Measurements from ENCODE around the gene DDIT4L.
"Not testable (repeated sequence)": the region's sequence is repeated elsewhere in the genome, so short reads cannot be mapped to it uniquely, and the experiment has no call there.

The DDIT4L gene

GRCh38 chr4:100166297-100167039 lies 23.8 kb downstream of the DDIT4L start:
- DNase-seq (ENCODE audit: low read depth), result no peak

- no peak for DNase-seq (ENCODE audit: low read depth)
Observed at GRCh38 chr4:100165809-100166208, 24.5 kb downstream of the DDIT4L start.

GRCh38 chr4:100164808-100165760 lies 25.2 kb downstream of the DDIT4L start:
- DNase-seq (ENCODE audit: low read depth), result no peak

- DNase-seq (ENCODE audit: low read depth), result no peak
Observed at GRCh38 chr4:100162027-100162685, 28.1 kb downstream of the DDIT4L start.

GRCh38 chr4:100149190-100149589 lies 41.1 kb downstream of the DDIT4L start:
- DNase-seq (ENCODE audit: low read depth), result no peak

GRCh38 chr4:100147684-100148083 lies 42.6 kb downstream of the DDIT4L start:
- DNase-seq (ENCODE audit: low read depth), result no peak

GRCh38 chr4:100147198-100147597 lies 43.1 kb downstream of the DDIT4L start:
- no peak for DNase-seq (ENCODE audit: low read depth)

GRCh38 chr4:100146756-100147155 lies 43.5 kb downstream of the DDIT4L start:
- no peak for DNase-seq (ENCODE audit: low read depth)

GRCh38 chr4:100137320-100137719 lies 52.9 kb downstream of the DDIT4L start:
- DNase-seq (ENCODE audit: low read depth), result not testable (repeated sequence)
